HCT116 (cell line): Measurements from ENCODE around the gene ARNT2.

Source experiments
- ATF3 ChIP-seq: IDR thresholded peaks from 2 replicates; pipeline ENCODE4 v1.6.1; 2012
- CBX3 ChIP-seq: IDR thresholded peaks from 2 replicates; pipeline ENCODE4 v1.6.1; 2012; ENCODE audit warnings: low read depth
- CTCF ChIP-seq, 3 experiments: fragments of 200-600 bp in 1 of 3; sonication (generic) in 1 of 3; IDR thresholded peaks in 2 of 3; conservative IDR thresholded peaks in 1 of 3; 2 replicates each; pipeline ENCODE4 v1.5.1; 2012 to 2017; ENCODE audit warnings: low read depth in 2 of 3, low read length in 2 of 3, antibody characterized with exemption in 1 of 3, borderline replicate concordance in 1 of 3, control low read depth in 1 of 3, mild to moderate bottlenecking in 1 of 3, mixed read lengths in 1 of 3, mixed run types in 1 of 3, moderate library complexity in 1 of 3; ENCODE audit not compliant: insufficient read depth in 1 of 3
- EGR1 ChIP-seq: IDR thresholded peaks from 2 replicates; pipeline ENCODE4 v1.6.1; 2012; ENCODE audit warnings: low read depth
- EZH2 ChIP-seq: fragments of 200-600 bp; sonication (generic); IDR thresholded peaks from 2 replicates; pipeline ENCODE4 v1.6.1; 2017; ENCODE audit warnings: antibody characterized with exemption, mixed run types
- MAX ChIP-seq: IDR thresholded peaks from 2 replicates; pipeline ENCODE4 v1.6.1; 2012
- POLR2A ChIP-seq: IDR thresholded peaks from 2 replicates; pipeline ENCODE4 v1.7.0; 2011; ENCODE audit warnings: borderline replicate concordance; ENCODE audit not compliant: insufficient read depth, insufficient read length; ENCODE audit errors: extremely low read depth
- POLR2AphosphoS5 ChIP-seq: IDR thresholded peaks from 2 replicates; pipeline ENCODE4 v1.6.1; 2011; ENCODE audit warnings: mild to moderate bottlenecking, low read depth, low read length, moderate library complexity
- RAD21 ChIP-seq: IDR thresholded peaks from 2 replicates; pipeline ENCODE4 v1.6.1; 2012; ENCODE audit warnings: low read depth, mild to moderate bottlenecking
- SP1 ChIP-seq: IDR thresholded peaks from 2 replicates; pipeline ENCODE4 v1.6.1; 2012; ENCODE audit warnings: low read depth
- YY1 ChIP-seq: IDR thresholded peaks from 2 replicates; pipeline ENCODE4 v1.6.1; 2011; ENCODE audit warnings: low read length, low read depth, moderate library complexity, mild to moderate bottlenecking; ENCODE audit not compliant: insufficient replicate concordance; ENCODE audit errors: extremely low read depth

GRCh38 chr15:80615361-80615736 lies 211.2 kb downstream of the ARNT2 start:
- TF ChIP-seq MAX: no peak
- no peak for TF ChIP-seq CTCF (IDR thresholded peaks at IDR 0.05 in 2 of 3, conservative IDR thresholded peaks at IDR 0.05 in 1 of 3; ENCODE audit: borderline replicate concordance in 1 of 3, insufficient read depth in 1 of 3, low read depth in 2 of 3, low read length in 2 of 3)
- no peak for TF ChIP-seq SP1
- no peak for TF ChIP-seq POLR2AphosphoS5
- no peak for TF ChIP-seq RAD21
- no peak for TF ChIP-seq POLR2A
- no peak for TF ChIP-seq YY1
- no peak for TF ChIP-seq ATF3
- no peak for TF ChIP-seq EGR1
- TF ChIP-seq CBX3: no peak
- no peak for TF ChIP-seq EZH2
